ENCODE measurements around the gene HBE1.

Gene HBE1

GRCh38 chr11:5290106-5290505, 20.4 kb upstream of the HBE1 start:
- no peak overlapping the region for H3K4me3 Mint-ChIP-seq
- no peaks in the 10 kb centered on the region for H3K9me3 Mint-ChIP-seq
- intact Hi-C loops (cut with micrococcal nuclease): no loop called here
- H3K36me3 Mint-ChIP-seq (ENCODE audit: low read depth): no peaks in the 10 kb centered on the region
- H3K27ac Mint-ChIP-seq: no peak overlapping the region
- no peaks in the 10 kb centered on the region for H3K4me1 Mint-ChIP-seq (ENCODE audit: low read depth)
- no peaks in the 10 kb centered on the region for H3K27me3 Mint-ChIP-seq

GRCh38 chr11:5289696-5290095, 20.0 kb upstream of the HBE1 start:
- H3K4me3 Mint-ChIP-seq: no peak overlapping the region
- no peaks in the 10 kb centered on the region for H3K9me3 Mint-ChIP-seq
- H3K27ac Mint-ChIP-seq: no peak overlapping the region
- intact Hi-C loops (cut with micrococcal nuclease): no loop called here
- H3K36me3 Mint-ChIP-seq (ENCODE audit: low read depth): no peaks in the 10 kb centered on the region
- no peaks in the 10 kb centered on the region for H3K27me3 Mint-ChIP-seq
- H3K4me1 Mint-ChIP-seq (ENCODE audit: low read depth): no peaks in the 10 kb centered on the region

- H3K27ac Mint-ChIP-seq: no peak overlapping the region
- no peaks in the 10 kb centered on the region for H3K9me3 Mint-ChIP-seq
- H3K4me3 Mint-ChIP-seq: no peak overlapping the region
- no peaks in the 10 kb centered on the region for H3K4me1 Mint-ChIP-seq (ENCODE audit: low read depth)
- H3K36me3 Mint-ChIP-seq (ENCODE audit: low read depth): no peaks in the 10 kb centered on the region
- intact Hi-C loops (cut with micrococcal nuclease): no loop called here
- no peaks in the 10 kb centered on the region for H3K27me3 Mint-ChIP-seq
Observed at GRCh38 chr11:5288906-5289550, 19.3 kb upstream of the HBE1 start.

GRCh38 chr11:5288108-5288905, 18.6 kb upstream of the HBE1 start:
- Mint-ChIP-seq H3K27ac (no peak overlapping the region), H3K27me3 (no peaks in the 10 kb centered on the region), H3K4me1 (ENCODE audit: low read depth) (no peaks in the 10 kb centered on the region), H3K9me3 (no peaks in the 10 kb centered on the region), H3K36me3 (ENCODE audit: low read depth) (no peaks in the 10 kb centered on the region), H3K4me3 (no peak overlapping the region)
- intact Hi-C loops (cut with micrococcal nuclease): no loop called here

GRCh38 chr11:5286901-5287300, 17.2 kb upstream of the HBE1 start:
- H3K27ac Mint-ChIP-seq: no peak overlapping the region
- H3K27me3 Mint-ChIP-seq: no peaks in the 10 kb centered on the region
- H3K9me3 Mint-ChIP-seq: no peaks in the 10 kb centered on the region
- intact Hi-C loops (cut with micrococcal nuclease): no loop called here
- no peaks in the 10 kb centered on the region for H3K36me3 Mint-ChIP-seq (ENCODE audit: low read depth)
- no peak overlapping the region for H3K4me3 Mint-ChIP-seq
- H3K4me1 Mint-ChIP-seq (ENCODE audit: low read depth): no peaks in the 10 kb centered on the region

- Mint-ChIP-seq H3K27me3 (no peaks in the 10 kb centered on the region), H3K9me3 (no peaks in the 10 kb centered on the region), H3K27ac (no peak overlapping the region), H3K4me3 (no peak overlapping the region), H3K4me1 (ENCODE audit: low read depth) (no peaks in the 10 kb centered on the region), H3K36me3 (ENCODE audit: low read depth) (no peaks in the 10 kb centered on the region)
- intact Hi-C loops (cut with micrococcal nuclease): no loop called here
Observed at GRCh38 chr11:5286351-5286750, 16.6 kb upstream of the HBE1 start.

GRCh38 chr11:5285703-5286340, 16.1 kb upstream of the HBE1 start:
- Mint-ChIP-seq H3K4me3 (no peak overlapping the region), H3K9me3 (no peaks in the 10 kb centered on the region), H3K27me3 (no peaks in the 10 kb centered on the region), H3K27ac (no peak overlapping the region), H3K4me1 (ENCODE audit: low read depth) (peaks cover 1% of the 10 kb centered on the region), H3K36me3 (ENCODE audit: low read depth) (no peaks in the 10 kb centered on the region)
- intact Hi-C loops (cut with micrococcal nuclease): no loop called here

- Mint-ChIP-seq H3K4me1 (ENCODE audit: low read depth) (peaks cover 6% of the 10 kb centered on the region), H3K9me3 (no peaks in the 10 kb centered on the region), H3K27ac (no peak overlapping the region), H3K27me3 (no peaks in the 10 kb centered on the region), H3K36me3 (ENCODE audit: low read depth) (no peaks in the 10 kb centered on the region), H3K4me3 (no peak overlapping the region)
- intact Hi-C loops (cut with micrococcal nuclease): no loop called here
Observed at GRCh38 chr11:5284637-5285036, 14.9 kb upstream of the HBE1 start.

GRCh38 chr11:5283882-5284281, 14.1 kb upstream of the HBE1 start:
- H3K27ac Mint-ChIP-seq: no peak overlapping the region
- intact Hi-C loops (cut with micrococcal nuclease): no loop called here
- H3K27me3 Mint-ChIP-seq: no peaks in the 10 kb centered on the region
- H3K36me3 Mint-ChIP-seq (ENCODE audit: low read depth): no peaks in the 10 kb centered on the region
- H3K9me3 Mint-ChIP-seq: no peaks in the 10 kb centered on the region
- no peak overlapping the region for H3K4me3 Mint-ChIP-seq
- peaks cover 6% of the 10 kb centered on the region for H3K4me1 Mint-ChIP-seq (ENCODE audit: low read depth)

GRCh38 chr11:5283086-5283485, 13.3 kb upstream of the HBE1 start:
- H3K4me1 Mint-ChIP-seq (ENCODE audit: low read depth): peaks cover 6% of the 10 kb centered on the region
- no peak overlapping the region for H3K4me3 Mint-ChIP-seq
- H3K27ac Mint-ChIP-seq: no peak overlapping the region
- no peaks in the 10 kb centered on the region for H3K27me3 Mint-ChIP-seq
- no peaks in the 10 kb centered on the region for H3K9me3 Mint-ChIP-seq
- H3K36me3 Mint-ChIP-seq (ENCODE audit: low read depth): no peaks in the 10 kb centered on the region
- intact Hi-C loops (cut with micrococcal nuclease): no loop called here

- Mint-ChIP-seq H3K36me3 (ENCODE audit: low read depth) (no peaks in the 10 kb centered on the region), H3K27me3 (no peaks in the 10 kb centered on the region), H3K9me3 (no peaks in the 10 kb centered on the region), H3K4me1 (ENCODE audit: low read depth) (peaks cover 6% of the 10 kb centered on the region), H3K27ac (no peak overlapping the region), H3K4me3 (no peak overlapping the region)
- intact Hi-C loops (cut with micrococcal nuclease): no loop called here
Observed at GRCh38 chr11:5282628-5283027, 12.9 kb upstream of the HBE1 start.

- Mint-ChIP-seq H3K4me3 (no peak overlapping the region), H3K27me3 (no peaks in the 10 kb centered on the region), H3K27ac (no peak overlapping the region), H3K4me1 (ENCODE audit: low read depth) (peaks cover 6% of the 10 kb centered on the region), H3K9me3 (no peaks in the 10 kb centered on the region), H3K36me3 (ENCODE audit: low read depth) (no peaks in the 10 kb centered on the region)
- intact Hi-C loops (cut with micrococcal nuclease): no loop called here
Observed at GRCh38 chr11:5281596-5281995, 11.9 kb upstream of the HBE1 start.

- H3K9me3 Mint-ChIP-seq: no peaks in the 10 kb centered on the region
- intact Hi-C loops (cut with micrococcal nuclease): no loop called here
- H3K4me3 Mint-ChIP-seq: no peak overlapping the region
- no peaks in the 10 kb centered on the region for H3K27me3 Mint-ChIP-seq
- H3K36me3 Mint-ChIP-seq (ENCODE audit: low read depth): no peaks in the 10 kb centered on the region
- H3K4me1 Mint-ChIP-seq (ENCODE audit: low read depth): peaks cover 6% of the 10 kb centered on the region
- no peak overlapping the region for H3K27ac Mint-ChIP-seq
Observed at GRCh38 chr11:5280582-5281102, 10.9 kb upstream of the HBE1 start.

GRCh38 chr11:5279471-5280090, 9.8 kb upstream of the HBE1 start:
- no peaks in the 10 kb centered on the region for H3K36me3 Mint-ChIP-seq (ENCODE audit: low read depth)
- no peak overlapping the region for H3K4me3 Mint-ChIP-seq
- H3K27ac Mint-ChIP-seq: no peak overlapping the region
- H3K27me3 Mint-ChIP-seq: no peaks in the 10 kb centered on the region
- intact Hi-C loops (cut with micrococcal nuclease): no loop called here
- H3K4me1 Mint-ChIP-seq (ENCODE audit: low read depth): peaks cover 6% of the 10 kb centered on the region
- H3K9me3 Mint-ChIP-seq: no peaks in the 10 kb centered on the region

Measured in dendritic cell treated with granulocyte-macrophage colony-stimulating factor and Interleukin-4, amounts not matched to agents 40 ng/mL and 50 ng/mL, for 4 days (primary cell).